B cell (primary cell): Measurements from ENCODE around the gene ZC3H18. TPM values are rescaled to one million over a fixed set of nuclear protein-coding genes. Genes with fewer than 3 reads are reported as not detected.
A peak's percentile ranks its signal among the peaks of the same experiment; 100 is the strongest.

Experiments
- ATAC-seq: fragments of 200-7000 bp; cut with Tn5 transposase; one replicate; pipeline ENCODE4 v1.10.0; 2021; ENCODE audit warnings: low read depth, mild to moderate bottlenecking, moderate number of reproducible peaks, moderate library complexity
- CTCF ChIA-PET: fragments of 350-600 bp; sonication (Branson Sonifier 250); formaldehyde crosslinking; loops from one replicate; lab custom pipeline; 2021; ENCODE audit warnings: antibody characterized with exemption, inconsistent platforms; lab: Charles Lee
- POLR2A ChIA-PET: fragments of 350-600 bp; sonication (Branson Sonifier 250); formaldehyde crosslinking; loops from one replicate; lab custom pipeline; 2021; ENCODE audit warnings: antibody characterized with exemption; lab: Charles Lee
- DNase-seq: peaks from one replicate; pipeline ENCODE4 v3.0.0; 2013
- H2AFZ ChIP-seq: 2 replicates; pipeline ENCODE4 v1.6.1; 2012; ENCODE audit warnings: mild to moderate bottlenecking, low read depth, low read length; ENCODE audit not compliant: insufficient read depth, poor library complexity, severe bottlenecking
- H3K27ac ChIP-seq, 2 donors: 1 replicate in 1 of 2; 2 replicates in 1 of 2; pipeline ENCODE4 v1.5.1; 2012 to 2013; ENCODE audit warnings: low read length in 2 of 2, mild to moderate bottlenecking in 2 of 2, moderate library complexity in 1 of 2
- H3K27me3 ChIP-seq, 4 experiments: fragments of 200-600 bp in 1 of 4; sonication (generic) in 1 of 4; replicated peaks in 1 of 4; 1 replicate in 2 of 4; 2 replicates in 2 of 4; pipeline versions ENCODE4 v1.6.1 to v1.7.0; 2013 to 2016; ENCODE audit warnings: low read length in 3 of 4, mild to moderate bottlenecking in 2 of 4, mixed read lengths in 1 of 4, moderate library complexity in 1 of 4; ENCODE audit not compliant: insufficient read depth in 4 of 4, control insufficient read depth in 3 of 4; ENCODE audit errors: control extremely low read depth in 1 of 4
- H3K36me3 ChIP-seq, 2 experiments: replicated peaks in 1 of 2; 1 replicate in 1 of 2; 2 replicates in 1 of 2; pipeline versions ENCODE4 v1.6.1 to v1.7.1; 2013; ENCODE audit warnings: low read length in 1 of 2; ENCODE audit not compliant: insufficient read depth in 2 of 2, control insufficient read depth in 1 of 2; ENCODE audit errors: control extremely low read depth in 1 of 2, extremely low read depth in 1 of 2
- H3K4me1 ChIP-seq, 2 donors: fragments of 200-600 bp in 1 of 2; sonication (generic) in 1 of 2; 1 replicate in 1 of 2; 2 replicates in 1 of 2; pipeline versions ENCODE4 v1.5.1 to v1.6.1; 2013 to 2017; ENCODE audit warnings: low read length in 2 of 2; ENCODE audit not compliant: control insufficient read depth in 2 of 2, insufficient read depth in 2 of 2
- H3K4me2 ChIP-seq: replicated peaks from 2 replicates; pipeline ENCODE3; 2012; ENCODE audit warnings: mild to moderate bottlenecking, low read depth, low read length; ENCODE audit not compliant: poor library complexity, severe bottlenecking
- H3K4me3 ChIP-seq, 5 experiments: fragments of 200-600 bp in 1 of 5; sonication (generic) in 1 of 5; 1 replicate in 3 of 5; 2 replicates in 2 of 5; pipeline versions ENCODE4 v1.5.1 to v1.7.0; 2011 to 2016; ENCODE audit warnings: low read length in 4 of 5, mild to moderate bottlenecking in 4 of 5, low read depth in 2 of 5, control low read depth in 1 of 5, moderate library complexity in 1 of 5; ENCODE audit not compliant: insufficient read depth in 1 of 5; ENCODE audit errors: control extremely low read depth in 1 of 5, extremely low read depth in 1 of 5
- H3K79me2 ChIP-seq: fragments of 200-600 bp; sonication (generic); one replicate; pipeline ENCODE4 v1.6.0; 2016; ENCODE audit warnings: low read length; ENCODE audit not compliant: control insufficient read depth, insufficient read depth
- H3K9ac ChIP-seq: fragments of 200-600 bp; sonication (generic); 2 replicates; pipeline ENCODE4 v1.6.1; 2017; ENCODE audit warnings: mild to moderate bottlenecking, low read length, moderate library complexity
- H3K9me3 ChIP-seq, 3 donors: one replicate each; pipeline versions ENCODE4 v1.6.1 to v1.7.1; 2013; ENCODE audit warnings: low read length in 2 of 3; ENCODE audit not compliant: control insufficient read depth in 2 of 3, insufficient read depth in 1 of 3; ENCODE audit errors: control extremely low read depth in 1 of 3
- H4K20me1 ChIP-seq: 2 replicates; pipeline ENCODE4 v1.6.0; 2012; ENCODE audit warnings: mild to moderate bottlenecking, low read length; ENCODE audit not compliant: insufficient read depth, control insufficient read depth, poor library complexity, severe bottlenecking
- H3K27ac Mint-ChIP-seq: one replicate; pipeline ENCODE4 v1.8.0; 2021; ENCODE audit warnings: mixed read lengths
- H3K27me3 Mint-ChIP-seq: one replicate; pipeline ENCODE4 v1.8.0; 2021; ENCODE audit warnings: mixed read lengths
- H3K4me1 Mint-ChIP-seq: one replicate; pipeline ENCODE4 v1.8.0; 2021; ENCODE audit warnings: mixed read lengths
- H3K4me3 Mint-ChIP-seq: one replicate; pipeline ENCODE4 v1.8.0; 2021; ENCODE audit warnings: mixed read lengths
- H3K9me3 Mint-ChIP-seq: one replicate; pipeline ENCODE4 v1.8.0; 2022; ENCODE audit warnings: mixed read lengths; ENCODE audit not compliant: insufficient read depth
- EZH2 ChIP-seq: IDR thresholded peaks from 2 replicates; pipeline ENCODE4 v1.6.1; 2012; ENCODE audit warnings: borderline replicate concordance, low read depth, mild to moderate bottlenecking, moderate library complexity, low read length; ENCODE audit not compliant: insufficient read depth, poor library complexity, severe bottlenecking
- WGBS: methylation state at CpG from one replicate; pipeline ENCODE4 v1.1.5; 2013; ENCODE audit warnings: missing lambda C conversion rate; ENCODE audit not compliant: insufficient coverage; 5-methylcytosine and 5-hydroxymethylcytosine counted together
- intact Hi-C: fragments of 100-400 bp; cut with micrococcal nuclease; formaldehyde crosslinking; loops from one replicate; pipeline ENCODE4 v1.10.0; 2022
- polyA plus RNA-seq: library from polyadenylated mRNA; depleted of rRNA; stranded (reverse); fragments of >200 nt; gene quantifications from 2 replicates; pipeline ENCODE4 v1.2.3, GENCODE V29; 2012
- total RNA-seq, 2 donors: library from RNA; stranded (reverse); fragments of 120-200 nt in 1 of 2; gene quantifications; 1 replicate in 1 of 2; 2 replicates in 1 of 2; pipeline versions ENCODE4 v1.2.3 to v1.2.4, GENCODE V29; 2013 to 2022
- TF ChIP-seq, protein P1 (sequence below): fragments of 200-600 bp; IDR thresholded peaks from one replicate; pipeline ENCODE4 v1.8.0; 2022; ENCODE audit warnings: antibody characterized with exemption, mild to moderate bottlenecking

Gene ZC3H18
- total and polyA plus RNA-seq, 2 donors (not counting 1 experiment from before 2014, with no cell fraction given): 40.4 to 74.2 TPM

- Histone ChIP-seq H3K9ac (peak within 1 kb of the TSS; percentile 91), H3K27me3 (no peaks in the 10 kb centered on the region), H3K27ac (peak within 1 kb of the TSS; percentile 62 to 88), H3K4me1 (peaks cover 18 to 30% of the 10 kb centered on the region in 2 donors), H3K4me2 (peak within 1 kb of the TSS; percentile 94), H4K20me1 (no peaks in the 10 kb centered on the region), H2AFZ (peak within 1 kb of the TSS; percentile 96), H3K9me3 (no peaks in the 10 kb centered on the region), H3K36me3 (peaks cover 0 to 4% of the 10 kb centered on the region in 2 experiments), H3K4me3 (peak within 1 kb of the TSS; percentile 49 to 89 (median 88)), H3K79me2 (peaks cover 48% of the 10 kb centered on the region)
- ATAC-seq (peak; percentile 96), DNase-seq (peak; percentile 97)
- intact Hi-C loops: loop anchor here (1.0 to 2.0 kb wide), 7 partner anchors 12 to 140 kb away; partner anchors contain the start of genes CDT1, CTU2, CYBA and RNF166
- no peaks in the 10 kb centered on the region for H3K9me3 Mint-ChIP-seq
- peaks cover 31% of the 10 kb centered on the region for H3K4me1 Mint-ChIP-seq
- peak within 1 kb of the TSS; percentile 92 for H3K4me3 Mint-ChIP-seq
- CTCF ChIA-PET: interaction anchor here (0.7 to 3.0 kb wide), 2 partner anchors 18 to 22 kb away, joined by 3 to 13 read pairs; no protein-coding TSS in a partner anchor
- no peak for TF ChIP-seq EZH2
- TF ChIP-seq, protein P1, sequence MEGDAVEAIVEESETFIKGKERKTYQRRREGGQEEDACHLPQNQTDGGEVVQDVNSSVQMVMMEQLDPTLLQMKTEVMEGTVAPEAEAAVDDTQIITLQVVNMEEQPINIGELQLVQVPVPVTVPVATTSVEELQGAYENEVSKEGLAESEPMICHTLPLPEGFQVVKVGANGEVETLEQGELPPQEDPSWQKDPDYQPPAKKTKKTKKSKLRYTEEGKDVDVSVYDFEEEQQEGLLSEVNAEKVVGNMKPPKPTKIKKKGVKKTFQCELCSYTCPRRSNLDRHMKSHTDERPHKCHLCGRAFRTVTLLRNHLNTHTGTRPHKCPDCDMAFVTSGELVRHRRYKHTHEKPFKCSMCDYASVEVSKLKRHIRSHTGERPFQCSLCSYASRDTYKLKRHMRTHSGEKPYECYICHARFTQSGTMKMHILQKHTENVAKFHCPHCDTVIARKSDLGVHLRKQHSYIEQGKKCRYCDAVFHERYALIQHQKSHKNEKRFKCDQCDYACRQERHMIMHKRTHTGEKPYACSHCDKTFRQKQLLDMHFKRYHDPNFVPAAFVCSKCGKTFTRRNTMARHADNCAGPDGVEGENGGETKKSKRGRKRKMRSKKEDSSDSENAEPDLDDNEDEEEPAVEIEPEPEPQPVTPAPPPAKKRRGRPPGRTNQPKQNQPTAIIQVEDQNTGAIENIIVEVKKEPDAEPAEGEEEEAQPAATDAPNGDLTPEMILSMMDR: no peak
- peak within 1 kb of the TSS; percentile 93 for H3K27ac Mint-ChIP-seq
- POLR2A ChIA-PET: interaction anchor here (0.6 to 1.9 kb wide), 7 partner anchors 11 to 38 kb away, joined by 3 to 6 read pairs (median 4); no protein-coding TSS in a partner anchor
- H3K27me3 Mint-ChIP-seq: no peaks in the 10 kb centered on the region
- under 1% methylated on average over 88 of the region's 88 CpGs for WGBS
These were observed 92.8 kb downstream of the ZC3H18 start, which contains the start of gene MVD for GRCh38 chr16:88662843-88663606. TSS of gene MVD (minus strand) at chr16:88663091. CDS start at chr16:88663080, 11 bp downstream.

GRCh38 chr16:88665148-88665547, 94.9 kb downstream of the ZC3H18 start:
- no peak overlapping the region for H3K4me2 ChIP-seq
- DNase-seq (no peak), ATAC-seq (no peak)
- Mint-ChIP-seq H3K4me3 (peak overlapping the region; percentile 80), H3K4me1 (peaks cover 29% of the 10 kb centered on the region), H3K27me3 (no peaks in the 10 kb centered on the region), H3K9me3 (no peaks in the 10 kb centered on the region), H3K27ac (peak overlapping the region; percentile 61)
- H3K27ac ChIP-seq: no peak overlapping the region
- peaks cover 27% of the 10 kb centered on the region for H3K79me2 ChIP-seq
- H3K9me3 ChIP-seq: no peaks in the 10 kb centered on the region
- intact Hi-C loops: no loop called here
- H3K27me3 ChIP-seq: no peaks in the 10 kb centered on the region
- H3K4me1 ChIP-seq: peaks cover 18 to 30% of the 10 kb centered on the region in 2 donors
- no peak for TF ChIP-seq EZH2
- TF ChIP-seq, protein P1: no peak
- H3K9ac ChIP-seq: no peak overlapping the region
- H2AFZ ChIP-seq: no peak overlapping the region
- H4K20me1 ChIP-seq: no peaks in the 10 kb centered on the region
- H3K4me3 ChIP-seq: no peak overlapping the region
- ChIA-PET POLR2A (interaction anchor here (0.6 kb wide), 1 partner anchor 134 kb away, joined by 3 read pairs; no protein-coding TSS in a partner anchor), CTCF (interaction anchor here (1.0 to 3.0 kb wide), 7 partner anchors 9 to 72 kb away, joined by 3 to 13 read pairs (median 4); partner anchors contain the start of gene IL17C)
- 82% methylated on average over 4 of the region's 4 CpGs for WGBS
- peaks cover 0 to under 1% of the 10 kb centered on the region in 2 experiments for H3K36me3 ChIP-seq
